Measurements from ENCODE around the gene CLPSL2.

DNA sequence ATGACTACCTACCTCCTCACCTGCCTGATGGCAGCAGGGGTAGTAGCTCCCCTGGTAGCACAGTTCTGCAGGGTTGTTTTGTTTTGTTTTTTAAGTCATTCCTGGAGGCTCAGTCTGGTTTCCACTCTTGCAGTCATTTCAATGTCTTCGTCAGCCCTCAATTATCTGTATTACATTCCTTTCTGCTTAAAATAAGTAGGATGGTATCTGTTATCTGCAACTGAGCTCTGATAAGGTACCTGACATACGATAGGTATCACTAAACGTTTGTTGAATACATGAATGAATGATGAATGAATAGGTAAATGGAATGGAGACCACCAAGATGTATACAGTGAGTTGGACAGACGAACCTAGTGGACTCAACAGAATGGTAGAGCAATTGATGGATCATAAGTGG lies 7.2 kb upstream of the CLPSL2 start:
- no peak for TF ChIP-seq POLR2AphosphoS5 (IDR thresholded peaks at IDR 0.05)
- TF ChIP-seq, protein P1, sequence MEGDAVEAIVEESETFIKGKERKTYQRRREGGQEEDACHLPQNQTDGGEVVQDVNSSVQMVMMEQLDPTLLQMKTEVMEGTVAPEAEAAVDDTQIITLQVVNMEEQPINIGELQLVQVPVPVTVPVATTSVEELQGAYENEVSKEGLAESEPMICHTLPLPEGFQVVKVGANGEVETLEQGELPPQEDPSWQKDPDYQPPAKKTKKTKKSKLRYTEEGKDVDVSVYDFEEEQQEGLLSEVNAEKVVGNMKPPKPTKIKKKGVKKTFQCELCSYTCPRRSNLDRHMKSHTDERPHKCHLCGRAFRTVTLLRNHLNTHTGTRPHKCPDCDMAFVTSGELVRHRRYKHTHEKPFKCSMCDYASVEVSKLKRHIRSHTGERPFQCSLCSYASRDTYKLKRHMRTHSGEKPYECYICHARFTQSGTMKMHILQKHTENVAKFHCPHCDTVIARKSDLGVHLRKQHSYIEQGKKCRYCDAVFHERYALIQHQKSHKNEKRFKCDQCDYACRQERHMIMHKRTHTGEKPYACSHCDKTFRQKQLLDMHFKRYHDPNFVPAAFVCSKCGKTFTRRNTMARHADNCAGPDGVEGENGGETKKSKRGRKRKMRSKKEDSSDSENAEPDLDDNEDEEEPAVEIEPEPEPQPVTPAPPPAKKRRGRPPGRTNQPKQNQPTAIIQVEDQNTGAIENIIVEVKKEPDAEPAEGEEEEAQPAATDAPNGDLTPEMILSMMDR (IDR thresholded peaks at IDR 0.05) = no peak
- no peak for TF ChIP-seq POLR2A (IDR thresholded peaks at IDR 0.05)

All from prostate gland (tissue), 2 donors.